HUDEP-2 (cell line): ENCODE results near the gene CNTFR.
"Not testable (repeated sequence)": the region's sequence is repeated elsewhere in the genome, so short reads cannot be mapped to it uniquely, and the experiment has no call there.

Experiments
- DNase-seq, 76 experiments: peaks; one replicate each; lab custom pipeline; 2025; ENCODE audit not compliant: unreplicated experiment in 76 of 76; lab: John Stamatoyannopoulos, UW

Gene CNTFR

DNA sequence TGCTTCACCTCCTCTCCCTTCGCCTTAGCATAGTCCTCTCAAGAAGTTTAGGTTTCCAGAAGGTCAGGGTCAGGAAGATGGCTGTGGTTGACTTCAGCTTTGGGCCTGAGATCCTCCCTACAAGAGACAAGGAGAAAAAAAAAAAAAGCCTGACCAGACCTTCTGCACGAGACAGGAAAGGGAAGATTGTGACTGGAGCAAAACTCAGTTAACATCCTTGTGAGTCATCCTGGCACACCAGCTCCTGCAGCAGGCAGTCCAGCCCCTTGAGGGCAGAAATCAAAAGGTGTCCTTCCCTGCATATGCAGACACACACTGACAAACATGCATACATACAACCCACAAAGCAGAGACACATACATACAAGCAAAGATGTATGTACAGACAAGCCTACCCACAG lies 48.7 kb downstream of the CNTFR start:
- no peak for DNase-seq

DNA sequence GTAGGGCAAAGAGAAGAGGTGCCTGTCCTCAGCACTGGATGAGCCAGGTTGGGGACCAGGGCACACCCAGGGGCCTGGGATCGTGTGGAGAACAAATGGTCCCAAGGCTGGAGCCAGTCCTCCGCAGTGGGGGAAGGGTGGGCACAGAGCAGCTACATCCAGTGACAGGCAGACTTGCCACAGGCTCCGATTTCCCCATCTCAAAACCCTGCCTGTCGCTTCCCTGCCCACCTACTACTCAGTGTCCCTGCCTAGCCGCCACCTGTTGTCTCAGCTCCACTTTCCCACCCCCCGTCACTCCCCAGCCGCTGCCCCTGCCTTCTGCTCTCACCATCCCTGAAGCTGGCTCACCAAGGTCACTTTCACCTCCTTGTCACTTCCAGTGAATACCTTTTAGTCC lies 52.8 kb downstream of the CNTFR start:
- DNase-seq = no peak

DNA sequence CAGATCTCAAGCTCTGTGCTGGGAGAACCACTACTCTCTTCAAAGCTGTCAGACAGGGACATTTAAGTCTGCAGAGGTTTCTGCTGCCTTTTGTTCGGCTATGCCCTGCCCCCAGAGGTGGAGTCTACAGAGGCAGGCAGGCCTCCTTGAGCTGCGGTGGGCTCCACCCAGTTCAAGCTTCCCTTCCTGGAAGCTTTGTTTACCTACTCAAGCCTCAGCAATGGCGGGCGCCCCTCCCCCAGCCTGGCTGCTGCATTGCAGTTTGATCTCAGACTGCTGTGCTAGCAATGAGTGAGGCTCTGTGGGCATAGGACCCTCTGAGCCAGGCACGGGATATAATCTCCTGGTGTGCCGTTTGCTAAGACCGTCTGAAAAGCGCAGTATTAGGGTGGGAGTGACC lies 57.5 kb downstream of the CNTFR start:
- DNase-seq = not testable (repeated sequence)

DNA sequence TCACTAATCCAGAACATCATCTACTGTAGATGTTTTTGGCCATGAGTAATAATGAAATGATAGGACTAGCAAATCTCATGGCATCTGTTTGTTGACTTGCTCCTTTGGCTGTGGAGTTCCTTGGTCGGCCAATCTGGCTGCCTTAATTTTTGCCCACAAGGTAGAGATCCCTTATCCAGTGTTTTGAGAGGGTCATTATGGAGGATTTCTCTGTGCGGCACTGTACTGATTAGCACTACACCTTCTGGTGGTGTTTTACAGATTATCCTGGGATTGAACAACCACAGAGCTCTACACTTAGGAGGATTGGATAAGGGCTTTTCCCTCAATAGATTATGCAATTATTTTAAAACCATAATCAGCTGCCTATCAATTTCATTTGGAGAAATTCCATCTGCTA lies 63.5 kb downstream of the CNTFR start:
- no peak for DNase-seq

DNA sequence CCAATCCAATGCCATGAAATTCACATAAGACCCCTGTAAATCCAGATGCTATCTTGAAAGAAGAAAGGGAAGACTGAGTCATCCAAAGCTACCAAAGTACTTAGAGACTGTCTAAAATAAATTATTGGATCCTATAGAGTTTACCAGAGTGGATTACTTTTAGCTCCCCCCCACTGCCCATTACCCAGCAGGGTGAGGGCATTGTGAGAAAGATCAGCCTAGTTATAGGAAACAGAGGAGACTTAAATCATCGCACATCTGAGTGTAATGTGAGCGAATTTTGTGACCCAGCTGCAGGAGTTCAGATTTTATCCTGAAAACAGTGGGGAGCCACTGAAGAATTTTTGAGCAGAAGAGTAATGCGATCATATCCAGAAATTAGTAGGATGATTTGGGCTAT lies 65.2 kb downstream of the CNTFR start:
- DNase-seq = no peak

DNA sequence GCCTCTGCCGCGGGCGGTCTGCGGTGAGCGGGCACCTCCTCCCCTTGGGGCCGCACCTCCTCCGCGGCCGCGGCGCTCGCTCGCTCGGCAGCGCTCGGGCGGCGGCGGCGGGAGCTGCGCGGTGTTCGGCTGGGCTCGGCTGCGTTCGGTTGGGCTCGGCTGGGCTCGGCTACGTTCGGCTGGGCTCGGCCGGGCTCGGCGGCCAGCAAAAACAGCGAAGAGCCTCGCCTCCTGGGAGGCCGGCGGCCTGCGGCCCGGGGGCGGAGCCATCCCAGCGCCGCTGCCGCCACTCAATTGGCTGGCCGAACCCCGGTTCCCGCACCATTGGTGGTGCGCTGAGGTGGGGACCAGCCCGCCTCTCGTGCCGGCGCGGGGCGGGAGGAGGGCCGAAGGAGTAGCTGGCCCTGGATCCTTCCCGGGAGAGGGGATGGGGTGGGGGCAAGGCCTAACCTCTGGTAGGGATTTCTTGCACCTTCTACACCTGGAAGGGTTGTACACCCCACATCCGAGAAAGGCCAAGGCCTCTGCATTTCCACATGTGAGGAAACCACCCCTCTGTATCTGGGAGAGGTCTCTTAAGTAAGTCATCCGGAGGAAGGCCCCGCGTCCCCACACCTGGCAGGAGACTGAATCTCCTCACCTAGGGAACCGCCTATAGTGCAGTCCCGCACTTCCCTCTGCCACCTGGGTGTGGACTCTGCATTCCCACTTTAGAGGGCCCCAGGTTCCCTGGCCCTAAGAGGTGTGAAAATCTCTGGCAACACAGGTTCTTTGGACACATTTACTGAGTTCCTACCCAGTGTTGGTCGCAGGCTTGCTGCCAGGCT lies 66.3 kb downstream of the CNTFR start, which contains the start of gene ENHO:
ENHO (minus strand) TSS at position 20 of the 827 bp plus-strand sequence. CDS start 1,295 bp downstream, outside the sequence.
- peak in 72 of 76 experiments; percentile 19 to 92 (median 78) for DNase-seq

DNA sequence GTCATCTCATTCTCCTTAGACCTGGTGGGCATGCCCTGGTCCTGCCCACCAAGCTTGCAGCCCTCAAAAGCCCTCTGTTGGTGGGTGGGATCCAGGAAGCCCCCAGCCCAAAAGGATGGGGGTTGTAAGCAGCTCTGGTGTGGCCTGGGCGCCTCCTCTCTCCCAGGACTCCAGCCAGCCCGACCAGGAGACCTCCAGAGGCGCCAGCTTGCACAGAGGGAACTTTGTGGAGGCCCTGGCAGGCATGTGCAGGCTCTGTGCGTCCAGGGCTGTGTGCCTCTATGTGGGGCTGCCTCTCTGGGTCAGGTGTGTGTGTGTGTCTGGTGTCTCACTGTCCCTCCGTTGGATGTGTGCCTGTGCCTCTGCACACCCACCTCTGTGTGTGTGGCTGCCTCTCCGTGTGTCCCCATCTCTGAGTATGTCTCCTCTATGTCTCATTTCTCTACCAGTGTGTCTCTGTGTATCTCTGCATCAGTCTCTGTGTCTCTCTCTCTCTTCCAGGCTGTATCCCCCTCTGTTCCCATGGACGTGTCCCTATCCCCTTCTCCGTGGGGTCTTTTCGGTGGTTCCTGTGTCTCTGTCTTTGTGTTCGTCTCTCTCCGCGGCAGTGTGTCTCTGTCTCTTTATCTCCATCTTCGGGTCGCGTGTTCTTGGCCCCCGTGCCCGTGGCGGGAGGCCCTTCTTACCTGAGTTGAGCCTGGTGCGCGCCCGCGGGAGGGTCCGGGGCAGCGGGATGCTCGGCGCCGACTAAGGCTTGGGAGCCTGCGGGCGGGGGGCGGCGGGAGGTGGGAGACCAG lies 67.2 kb downstream of the CNTFR start:
- DNase-seq = no peak

- no peak for DNase-seq
Observed at GRCh38 chr9:34521406-34522045, 68.0 kb downstream of the CNTFR start.

DNA sequence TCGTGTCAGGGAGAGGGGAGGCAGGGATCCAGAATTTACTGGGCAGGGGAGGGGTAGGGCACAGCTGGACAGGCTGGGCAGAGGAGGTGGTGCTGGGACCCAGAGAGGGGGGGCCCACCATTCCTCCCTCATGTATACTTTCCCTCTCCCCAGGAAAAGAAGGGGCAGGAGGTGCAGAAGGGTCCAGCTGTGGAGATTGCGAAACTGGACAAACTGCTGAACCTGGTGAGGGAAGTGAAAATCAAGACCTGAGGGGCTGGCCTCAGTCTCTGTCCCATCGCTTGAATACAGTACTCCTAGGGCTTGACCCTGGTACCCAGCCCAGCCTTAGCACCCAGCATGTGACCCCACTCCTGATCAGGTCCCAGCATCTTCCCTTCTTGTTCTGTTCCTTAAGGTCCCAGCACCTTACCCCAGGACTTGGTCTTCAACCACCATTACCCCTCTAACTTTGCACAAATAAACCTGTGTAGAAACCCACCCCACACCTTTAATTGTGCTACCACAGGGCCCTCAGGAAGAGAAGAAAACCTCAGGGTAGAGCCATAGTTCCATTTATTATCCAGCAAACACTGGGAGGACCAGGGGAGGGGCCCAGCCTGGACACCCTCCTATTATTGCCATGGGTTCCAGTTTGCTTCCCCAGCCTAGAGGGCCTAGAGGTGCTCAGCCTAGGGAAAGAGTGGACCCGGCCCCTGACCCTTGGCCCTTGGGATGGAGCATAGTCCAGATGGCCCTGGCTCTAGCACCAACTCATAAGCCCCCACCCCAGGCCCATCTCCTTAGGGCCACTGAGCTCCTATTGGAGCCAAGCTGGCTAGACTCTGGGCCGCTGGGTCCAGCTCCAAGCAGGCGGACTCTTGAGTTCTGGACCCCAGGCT lies 68.8 kb downstream of the CNTFR start:
- no peak for DNase-seq

GRCh38 chr9:34520096-34520495 lies 69.4 kb downstream of the CNTFR start:
- DNase-seq = no peak

GRCh38 chr9:34519321-34520020 lies 70.1 kb downstream of the CNTFR start:
- DNase-seq = peak in 1 of 76 experiments; percentile 11

DNA sequence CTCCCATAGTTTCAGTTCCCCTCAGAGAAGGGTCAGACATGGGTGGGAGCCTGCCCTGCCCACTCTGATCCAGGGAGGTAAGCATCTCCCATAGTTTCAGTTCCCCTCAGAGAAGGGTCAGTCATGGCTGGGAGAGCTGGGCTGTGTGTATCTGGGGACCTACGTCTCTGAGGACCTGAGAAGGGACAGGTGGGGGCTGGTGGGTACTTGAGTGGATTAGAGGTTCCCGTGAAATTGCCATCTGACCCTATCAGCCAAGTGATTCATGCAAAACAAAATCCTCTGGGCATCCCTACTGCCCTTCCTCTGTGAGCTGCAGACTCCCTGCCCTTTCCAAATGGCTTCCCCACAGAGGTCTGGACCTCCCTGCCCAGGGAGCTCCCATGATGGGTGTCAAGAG lies 70.6 kb downstream of the CNTFR start:
- no peak for DNase-seq

DNA sequence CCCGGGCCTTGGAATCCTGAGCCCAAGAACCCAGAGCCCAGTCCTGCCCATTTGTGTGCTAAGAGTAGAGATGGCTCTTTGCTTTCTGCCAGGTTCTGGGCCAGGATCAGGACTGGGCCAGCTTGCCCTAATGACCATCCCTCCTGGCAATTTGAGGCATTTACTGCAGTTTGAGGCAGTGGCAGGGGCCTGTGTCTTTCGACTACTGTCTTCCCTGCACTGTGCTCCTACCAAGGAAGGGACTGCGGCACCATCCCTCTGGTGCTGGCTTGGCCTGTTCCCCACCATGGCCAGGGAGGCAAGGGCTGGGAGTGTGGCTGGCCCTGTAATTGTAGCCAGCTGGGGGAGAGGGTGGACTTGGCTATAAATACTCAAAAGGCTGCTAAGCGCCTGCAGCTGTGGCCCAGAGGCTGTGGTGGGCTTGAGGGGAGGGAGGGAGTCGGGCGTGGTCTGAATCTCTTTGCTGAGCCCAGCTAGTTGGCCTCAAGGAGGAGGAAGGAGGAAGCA lies 71.4 kb downstream of the CNTFR start:
- no peak for DNase-seq

DNA sequence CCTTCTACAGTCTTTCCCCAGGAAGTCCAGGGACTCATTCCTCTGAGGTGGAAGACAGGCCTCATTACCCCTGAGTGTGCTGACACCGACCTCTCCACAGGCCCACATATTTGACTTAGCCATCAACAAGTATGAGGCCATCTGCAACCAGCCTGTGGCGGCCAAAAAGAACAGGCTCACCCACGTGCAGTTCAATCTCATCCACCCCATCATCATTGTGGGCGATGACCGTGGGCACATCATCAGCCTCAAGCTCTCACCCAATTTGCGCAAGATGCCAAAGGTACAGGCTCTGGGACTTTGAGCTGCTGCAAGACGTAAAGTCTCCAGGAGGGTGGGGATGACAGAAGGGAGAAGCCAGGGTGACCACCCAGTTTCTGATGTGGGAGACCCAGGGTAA lies 72.3 kb downstream of the CNTFR start:
- DNase-seq = no peak

DNA sequence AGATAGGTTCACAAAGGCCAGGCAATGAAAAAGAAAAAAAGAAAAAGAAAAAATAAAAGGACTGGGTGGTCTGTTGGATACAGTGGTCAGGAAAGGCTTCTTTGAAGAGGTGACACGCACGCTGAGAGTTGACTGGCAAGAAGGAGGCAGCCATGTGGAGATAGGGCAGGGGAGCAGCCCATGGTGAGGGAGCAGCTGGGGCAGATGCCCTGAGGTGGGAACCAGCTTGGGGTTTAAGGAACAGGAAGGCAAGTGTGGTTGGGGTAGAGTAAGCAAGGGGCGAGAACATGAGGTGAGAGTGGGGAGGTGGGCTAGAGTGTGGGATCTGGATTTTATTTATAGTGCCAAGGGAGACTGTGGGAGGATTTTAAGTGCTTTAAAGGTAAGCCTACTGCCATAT lies 73.6 kb downstream of the CNTFR start:
- DNase-seq = no peak

DNA sequence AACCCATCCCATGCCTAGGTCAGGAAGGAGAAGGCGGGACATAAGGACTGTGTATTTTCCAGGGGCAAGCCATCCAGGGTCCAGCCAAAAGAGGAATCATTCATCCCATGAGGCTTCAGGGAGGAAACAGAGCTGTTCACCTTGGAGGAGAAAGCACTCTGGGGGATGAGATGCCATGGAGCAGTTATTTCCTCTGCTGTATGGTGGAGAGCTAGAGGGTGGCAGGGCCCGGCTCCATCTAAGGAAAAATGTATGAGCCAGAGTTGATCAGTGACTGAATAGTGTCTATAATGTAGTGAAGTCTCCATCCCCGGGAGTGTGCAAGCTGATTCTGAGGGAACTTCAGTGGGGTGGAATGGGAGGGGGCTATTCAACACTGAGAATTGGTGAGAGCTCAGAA lies 74.7 kb downstream of the CNTFR start:
- DNase-seq = no peak

GRCh38 chr9:34514401-34514800 lies 75.1 kb downstream of the CNTFR start:
- no peak for DNase-seq

DNA sequence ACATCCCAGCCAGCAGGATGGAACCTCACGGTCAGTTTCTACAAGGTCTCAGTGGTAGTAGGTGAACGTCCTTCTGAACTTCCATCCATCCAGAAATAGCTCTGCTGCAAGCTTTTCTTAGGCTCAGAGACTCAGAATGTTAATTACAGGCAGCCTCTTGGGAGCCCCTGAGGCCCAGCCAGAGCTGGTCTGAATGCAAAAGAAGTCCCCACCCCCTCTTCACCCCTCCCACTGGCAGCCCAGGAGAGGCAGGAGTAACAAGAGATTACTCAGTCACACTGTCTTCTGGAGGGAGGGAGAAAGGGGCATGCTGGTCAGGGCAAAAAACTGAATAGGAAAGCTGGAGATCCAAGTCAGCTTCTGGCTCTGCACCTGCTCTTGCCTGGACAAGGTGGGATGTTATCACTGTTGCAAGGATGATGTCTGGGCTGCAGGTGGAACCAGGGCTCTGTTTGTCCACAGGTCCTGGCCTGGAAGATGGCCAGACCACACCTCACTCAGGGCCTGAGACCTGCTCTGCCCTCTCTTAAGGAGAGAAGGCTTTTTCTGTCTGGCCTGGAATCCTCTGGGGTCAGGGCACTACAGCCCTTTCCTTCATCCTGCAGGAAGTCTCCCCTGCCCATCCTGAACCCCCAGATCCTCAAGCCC lies 75.8 kb downstream of the CNTFR start:
- no peak for DNase-seq
